Suppressor macrophage treated with lipopolysaccharide for 4 hours (primary cell): ENCODE data around the gene PPP1R14B.

Experiments
- DNase-seq: peaks from one replicate; pipeline ENCODE4 v3.0.0-alpha.2; 2020

The PPP1R14B gene

GRCh38 chr11:64229744-64230170 is 17.0 kb downstream of the PPP1R14B start:
- DNase-seq = no peak

GRCh38 chr11:64229090-64229743 is 17.5 kb downstream of the PPP1R14B start:
- no peak for DNase-seq

- no peak for DNase-seq
Observed at GRCh38 chr11:64227405-64227956, 19.3 kb downstream of the PPP1R14B start.

GRCh38 chr11:64226507-64227051 is 20.2 kb downstream of the PPP1R14B start:
- peak; percentile 71 for DNase-seq

GRCh38 chr11:64225608-64226506 is 20.9 kb downstream of the PPP1R14B start, which contains the start of the genes NUDT22 and TRPT1:
TSS of gene NUDT22 (plus strand) at chr11:64226274. CDS start at chr11:64226653, 379 bp downstream.
TSS of gene TRPT1 (minus strand) at chr11:64226186. CDS start at chr11:64225860, 326 bp downstream.
- peak; percentile 93 for DNase-seq

- no peak for DNase-seq
Observed at GRCh38 chr11:64224891-64225607, 21.7 kb downstream of the PPP1R14B start.

GRCh38 chr11:64224151-64224890 is 22.4 kb downstream of the PPP1R14B start:
- no peak for DNase-seq

GRCh38 chr11:64223001-64223651 is 23.6 kb downstream of the PPP1R14B start:
- no peak for DNase-seq

- DNase-seq = no peak
Observed at GRCh38 chr11:64222651-64223000, 24.1 kb downstream of the PPP1R14B start.

- DNase-seq = no peak
Observed at GRCh38 chr11:64220798-64221197, 25.9 kb downstream of the PPP1R14B start.

- DNase-seq = no peak
Observed at GRCh38 chr11:64220271-64220670, 26.5 kb downstream of the PPP1R14B start.

- no peak for DNase-seq
Observed at GRCh38 chr11:64219755-64220154, 27.0 kb downstream of the PPP1R14B start.

GRCh38 chr11:64219354-64219684 is 27.4 kb downstream of the PPP1R14B start:
- DNase-seq = no peak

GRCh38 chr11:64218628-64219353 is 28.0 kb downstream of the PPP1R14B start:
- no peak for DNase-seq

- DNase-seq = no peak
Observed at GRCh38 chr11:64216879-64217278, 29.9 kb downstream of the PPP1R14B start.

- DNase-seq = no peak
Observed at GRCh38 chr11:64211181-64211872, 35.4 kb downstream of the PPP1R14B start.

- DNase-seq = no peak
Observed at GRCh38 chr11:64210301-64211020, 36.3 kb downstream of the PPP1R14B start.

GRCh38 chr11:64209563-64209843 is 37.2 kb downstream of the PPP1R14B start:
- DNase-seq = no peak

GRCh38 chr11:64208796-64209562 is 37.8 kb downstream of the PPP1R14B start:
- DNase-seq = no peak
